ENCODE data around the gene ZGPAT.

The ZGPAT gene

DNA sequence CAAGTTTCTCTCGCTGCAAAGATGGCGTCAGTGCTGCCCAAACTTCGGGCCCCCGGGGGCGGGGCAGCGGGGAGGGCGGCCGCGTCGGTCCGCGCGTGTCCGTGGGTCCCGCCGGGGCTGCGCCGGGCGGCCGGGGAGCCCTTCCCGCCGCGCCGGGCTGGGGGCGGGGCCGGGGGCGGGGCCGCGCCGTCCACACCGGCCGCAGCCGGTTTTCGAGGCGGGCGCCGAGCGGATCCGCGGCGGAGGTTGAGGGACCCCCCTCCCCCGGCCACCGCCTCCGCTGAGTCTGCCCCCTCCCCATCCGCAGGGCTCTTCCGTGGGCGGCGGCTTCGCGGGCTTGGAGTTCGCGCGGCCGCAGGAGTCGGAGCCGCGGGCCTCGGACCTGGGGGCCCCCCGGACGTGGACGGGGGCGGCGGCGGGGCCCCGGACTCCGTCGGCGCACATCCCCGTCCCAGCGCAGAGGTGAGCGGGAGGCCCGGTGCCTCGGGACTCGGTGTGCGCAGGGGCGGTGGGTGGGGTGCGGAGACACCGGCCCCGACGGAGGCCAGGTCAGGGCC, 32.3 kb downstream of the ZGPAT start:
- Histone ChIP-seq H3K9ac (ENCODE audit: insufficient read length, low read depth) (peak overlapping the region; percentile 97), H3K4me3 (ENCODE audit: insufficient read length, low read depth) (peak overlapping the region; percentile 75), H3K36me3 (ENCODE audit: insufficient read depth, insufficient read length, low read length) (peaks cover 68% of the 10 kb centered on the region), H3K4me1 (ENCODE audit: insufficient read depth, insufficient read length) (peaks cover 31% of the 10 kb centered on the region), H3K27me3 (ENCODE audit: insufficient read depth, insufficient read length) (no peaks in the 10 kb centered on the region), H3K9me3 (ENCODE audit: insufficient read depth, low read length) (no peaks in the 10 kb centered on the region)
- DNase-seq (ENCODE audit: low read depth, low spot score) = no peak
- TF ChIP-seq YY1 (IDR thresholded peaks at IDR 0.05; ENCODE audit: insufficient read depth, insufficient read length) = no peak
- no peak for TF ChIP-seq ZNF274 (IDR thresholded peaks at IDR 0.05; ENCODE audit: low read depth, low read length)
- TF ChIP-seq SUZ12 (IDR thresholded peaks at IDR 0.05; ENCODE audit: extremely low read depth, insufficient read depth, insufficient read length) = no peak

GRCh38 chr20:63740627-63741353, 33.0 kb downstream of the ZGPAT start:
- DNase-seq (ENCODE audit: low read depth, low spot score) = no peak
- no peak for TF ChIP-seq YY1 (IDR thresholded peaks at IDR 0.05; ENCODE audit: insufficient read depth, insufficient read length)
- Histone ChIP-seq H3K4me3 (ENCODE audit: insufficient read length, low read depth) (peak overlapping the region; percentile 75), H3K27me3 (ENCODE audit: insufficient read depth, insufficient read length) (no peaks in the 10 kb centered on the region), H3K4me1 (ENCODE audit: insufficient read depth, insufficient read length) (peaks cover 35% of the 10 kb centered on the region), H3K9me3 (ENCODE audit: insufficient read depth, low read length) (no peaks in the 10 kb centered on the region), H3K36me3 (ENCODE audit: insufficient read depth, insufficient read length, low read length) (peaks cover 68% of the 10 kb centered on the region), H3K9ac (ENCODE audit: insufficient read length, low read depth) (peak overlapping the region; percentile 97)

GRCh38 chr20:63741354-63741675, 33.5 kb downstream of the ZGPAT start:
- H3K9ac ChIP-seq (ENCODE audit: insufficient read length, low read depth) = peak overlapping the region; percentile 97
- H3K27me3 ChIP-seq (ENCODE audit: insufficient read depth, insufficient read length) = no peaks in the 10 kb centered on the region
- DNase-seq (ENCODE audit: low read depth, low spot score) = no peak
- H3K9me3 ChIP-seq (ENCODE audit: insufficient read depth, low read length) = no peaks in the 10 kb centered on the region
- peaks cover 66% of the 10 kb centered on the region for H3K36me3 ChIP-seq (ENCODE audit: insufficient read depth, insufficient read length, low read length)
- H3K4me3 ChIP-seq (ENCODE audit: insufficient read length, low read depth) = peak overlapping the region; percentile 75
- TF ChIP-seq SUZ12 (IDR thresholded peaks at IDR 0.05; ENCODE audit: extremely low read depth, insufficient read depth, insufficient read length) = no peak
- TF ChIP-seq YY1 (IDR thresholded peaks at IDR 0.05; ENCODE audit: insufficient read depth, insufficient read length) = no peak
- H3K4me1 ChIP-seq (ENCODE audit: insufficient read depth, insufficient read length) = peaks cover 35% of the 10 kb centered on the region

GRCh38 chr20:63741676-63742380, 34.0 kb downstream of the ZGPAT start:
- H3K36me3 ChIP-seq (ENCODE audit: insufficient read depth, insufficient read length, low read length) = peaks cover 66% of the 10 kb centered on the region
- H3K27me3 ChIP-seq (ENCODE audit: insufficient read depth, insufficient read length) = no peaks in the 10 kb centered on the region
- H3K4me1 ChIP-seq (ENCODE audit: insufficient read depth, insufficient read length) = peaks cover 33% of the 10 kb centered on the region
- no peaks in the 10 kb centered on the region for H3K9me3 ChIP-seq (ENCODE audit: insufficient read depth, low read length)
- H3K4me3 ChIP-seq (ENCODE audit: insufficient read length, low read depth) = peak overlapping the region; percentile 75
- TF ChIP-seq ZNF274 (IDR thresholded peaks at IDR 0.05; ENCODE audit: low read depth, low read length) (no peak), YY1 (IDR thresholded peaks at IDR 0.05; ENCODE audit: insufficient read depth, insufficient read length) (no peak), SUZ12 (IDR thresholded peaks at IDR 0.05; ENCODE audit: extremely low read depth, insufficient read depth, insufficient read length) (no peak)
- DNase-seq (ENCODE audit: low read depth, low spot score) = no peak
- H3K9ac ChIP-seq (ENCODE audit: insufficient read length, low read depth) = peak overlapping the region; percentile 97

GRCh38 chr20:63742381-63743024, 34.7 kb downstream of the ZGPAT start:
- Histone ChIP-seq H3K4me3 (ENCODE audit: insufficient read length, low read depth) (no peak overlapping the region), H3K27me3 (ENCODE audit: insufficient read depth, insufficient read length) (no peaks in the 10 kb centered on the region), H3K36me3 (ENCODE audit: insufficient read depth, insufficient read length, low read length) (peaks cover 59% of the 10 kb centered on the region), H3K9me3 (ENCODE audit: insufficient read depth, low read length) (no peaks in the 10 kb centered on the region), H3K4me1 (ENCODE audit: insufficient read depth, insufficient read length) (peaks cover 32% of the 10 kb centered on the region), H3K9ac (ENCODE audit: insufficient read length, low read depth) (peak overlapping the region; percentile 56)
- no peak for DNase-seq (ENCODE audit: low read depth, low spot score)
- TF ChIP-seq ZNF274 (IDR thresholded peaks at IDR 0.05; ENCODE audit: low read depth, low read length) (no peak), SUZ12 (IDR thresholded peaks at IDR 0.05; ENCODE audit: extremely low read depth, insufficient read depth, insufficient read length) (no peak), YY1 (IDR thresholded peaks at IDR 0.05; ENCODE audit: insufficient read depth, insufficient read length) (no peak)

- Histone ChIP-seq H3K9me3 (ENCODE audit: insufficient read depth, low read length) (no peaks in the 10 kb centered on the region), H3K36me3 (ENCODE audit: insufficient read depth, insufficient read length, low read length) (peaks cover 62% of the 10 kb centered on the region), H3K4me3 (ENCODE audit: insufficient read length, low read depth) (no peak overlapping the region), H3K4me1 (ENCODE audit: insufficient read depth, insufficient read length) (peaks cover 35% of the 10 kb centered on the region), H3K9ac (ENCODE audit: insufficient read length, low read depth) (no peak overlapping the region), H3K27me3 (ENCODE audit: insufficient read depth, insufficient read length) (no peaks in the 10 kb centered on the region)
- TF ChIP-seq SUZ12 (IDR thresholded peaks at IDR 0.05; ENCODE audit: extremely low read depth, insufficient read depth, insufficient read length) = no peak
- no peak for TF ChIP-seq ZNF274 (IDR thresholded peaks at IDR 0.05; ENCODE audit: low read depth, low read length)
- no peak for TF ChIP-seq YY1 (IDR thresholded peaks at IDR 0.05; ENCODE audit: insufficient read depth, insufficient read length)
- DNase-seq (ENCODE audit: low read depth, low spot score) = no peak
These were observed 35.6 kb downstream of the ZGPAT start for GRCh38 chr20:63743210-63743970.
